IPS-18c (cell line): ENCODE results near the gene AMFR.

Source experiments
- H3K4me3 ChIP-seq: 2 replicates; pipeline ENCODE4 v1.7.0; 2013; ENCODE audit warnings: low read depth, mild to moderate bottlenecking, low read length, moderate library complexity; ENCODE audit not compliant: insufficient read depth
- H3K9me3 ChIP-seq: one replicate; pipeline ENCODE4 v1.6.1; 2013; ENCODE audit warnings: mild to moderate bottlenecking, low read length, moderate library complexity; ENCODE audit not compliant: control insufficient read depth, insufficient read depth

Gene AMFR

DNA sequence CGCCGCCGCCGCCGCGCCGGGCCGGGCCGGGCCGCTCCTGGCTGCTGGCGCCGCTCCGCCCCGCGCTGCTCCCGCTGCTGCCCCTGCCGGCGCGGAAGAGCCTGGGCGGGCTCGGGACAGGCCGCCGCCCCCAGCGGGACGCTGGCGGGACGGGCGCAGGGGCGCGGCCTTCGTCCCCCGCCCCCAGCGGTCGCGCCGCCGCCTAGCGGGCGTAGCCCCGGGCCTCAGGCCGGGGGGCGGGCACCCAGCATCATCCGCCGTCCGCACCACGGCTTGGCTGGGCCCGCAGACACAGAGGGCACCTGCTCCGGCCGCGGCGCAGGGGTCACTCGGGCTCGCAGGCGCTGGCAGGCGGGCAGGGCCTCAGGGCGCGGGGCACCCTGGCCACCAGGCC, at the start of gene AMFR:
TSS of gene AMFR (minus strand) at position 107 of the 394 bp plus-strand sequence. CDS start 218 bp downstream, outside the sequence.
- Histone ChIP-seq H3K9me3 (no peaks in the 10 kb centered on the region), H3K4me3 (peak within 1 kb of the TSS; percentile 74)

DNA sequence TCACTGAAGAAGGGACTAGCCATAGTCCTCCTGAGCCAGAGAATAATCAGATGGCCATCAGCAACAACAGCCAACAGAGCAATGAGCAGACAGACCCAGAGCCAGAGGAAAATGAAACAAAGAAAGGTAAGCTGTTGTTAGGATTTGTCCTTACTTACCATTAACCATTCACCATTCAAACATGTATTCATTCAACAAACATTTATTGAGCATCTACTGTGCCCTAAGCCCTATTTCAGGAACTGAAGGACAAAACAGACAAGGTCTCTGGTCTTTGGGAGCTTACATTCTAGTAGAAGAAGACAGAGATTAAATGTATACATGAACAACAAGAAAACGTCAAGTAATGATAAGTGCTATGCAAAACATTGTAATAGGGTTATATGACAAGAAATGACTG, 45.3 kb upstream of the AMFR start:
- no peak overlapping the region for H3K4me3 ChIP-seq
- no peaks in the 10 kb centered on the region for H3K9me3 ChIP-seq

DNA sequence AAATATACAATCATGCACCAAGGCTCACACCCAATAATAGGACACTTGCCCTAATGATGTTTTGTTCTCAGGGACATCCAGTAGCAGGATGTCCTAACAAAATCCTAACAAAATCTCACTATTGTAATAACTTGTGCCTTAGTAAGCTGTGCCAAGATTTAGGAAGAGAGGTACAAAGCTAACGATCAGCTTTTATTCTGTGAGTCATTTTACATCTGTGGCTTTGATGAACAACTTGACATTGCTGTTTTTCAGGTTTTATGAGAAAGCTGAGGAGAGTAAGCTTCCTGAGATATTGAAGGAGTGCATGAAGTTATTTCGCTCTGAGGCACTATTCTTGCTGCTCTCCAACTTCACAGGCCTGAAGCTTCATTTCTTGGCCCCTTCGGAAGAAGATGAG, 44.9 kb upstream of the AMFR start:
- H3K4me3 ChIP-seq, result no peak overlapping the region
- H3K9me3 ChIP-seq, result no peaks in the 10 kb centered on the region

DNA sequence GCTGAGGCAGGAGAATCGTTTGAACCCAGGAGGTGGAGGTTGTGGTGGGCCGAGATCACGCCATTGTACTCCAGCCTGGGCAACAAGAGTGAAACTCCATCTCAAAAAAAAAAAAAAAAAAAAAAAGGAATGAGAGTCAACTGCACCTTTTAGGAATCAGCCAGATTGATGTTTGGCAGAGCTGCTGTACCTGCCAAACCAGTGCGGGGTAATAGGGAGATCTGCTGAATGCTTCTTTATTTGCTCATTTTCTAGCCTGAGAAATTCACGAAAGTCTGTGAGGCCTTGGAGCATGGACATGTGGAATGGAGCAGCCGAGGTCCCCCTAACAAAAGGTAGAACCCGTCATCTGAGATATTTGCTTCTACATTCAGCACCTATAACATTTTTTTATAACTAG, 44.4 kb upstream of the AMFR start:
- Histone ChIP-seq H3K4me3 (no peak overlapping the region), H3K9me3 (no peaks in the 10 kb centered on the region)

DNA sequence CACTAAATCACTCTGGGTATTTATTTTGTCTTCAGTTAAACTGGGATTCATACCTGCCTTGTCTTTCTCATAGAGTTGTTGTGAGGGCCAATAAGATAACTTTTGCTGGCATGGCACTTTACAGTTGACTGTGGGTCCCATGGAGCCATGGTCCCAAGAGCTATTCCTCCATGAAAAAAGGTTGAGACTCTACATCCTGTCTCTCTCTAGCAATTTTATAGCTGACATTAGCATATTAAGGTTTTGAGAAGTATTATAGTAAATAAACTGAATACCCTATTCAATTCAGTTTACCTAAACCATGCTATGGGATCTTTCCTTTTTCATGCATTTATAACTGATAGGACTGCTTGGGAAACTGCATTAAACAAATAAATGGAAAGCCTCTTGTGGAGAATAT, 43.5 kb upstream of the AMFR start:
- no peaks in the 10 kb centered on the region for H3K9me3 ChIP-seq
- H3K4me3 ChIP-seq, result no peak overlapping the region

DNA sequence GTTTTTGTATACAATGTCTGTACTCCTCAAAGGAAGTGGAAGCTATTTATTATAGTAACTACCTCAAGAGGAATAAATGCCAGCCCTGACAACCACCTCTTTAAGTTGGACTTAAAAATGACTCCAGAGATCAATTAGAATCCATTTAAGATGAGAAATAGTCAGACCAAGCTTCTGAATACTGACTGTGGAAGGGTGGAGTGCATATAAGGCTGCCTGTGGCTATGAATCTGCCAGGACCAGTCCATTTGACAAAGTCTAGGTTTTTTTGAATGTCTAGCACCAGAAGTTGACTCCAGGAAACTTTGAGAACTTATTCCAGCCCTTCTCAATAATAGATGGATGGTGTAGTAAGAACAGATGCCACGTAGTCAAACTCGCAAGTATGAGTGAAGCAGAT, 41.0 kb upstream of the AMFR start:
- H3K9me3 ChIP-seq, result no peaks in the 10 kb centered on the region
- H3K4me3 ChIP-seq, result no peak overlapping the region

DNA sequence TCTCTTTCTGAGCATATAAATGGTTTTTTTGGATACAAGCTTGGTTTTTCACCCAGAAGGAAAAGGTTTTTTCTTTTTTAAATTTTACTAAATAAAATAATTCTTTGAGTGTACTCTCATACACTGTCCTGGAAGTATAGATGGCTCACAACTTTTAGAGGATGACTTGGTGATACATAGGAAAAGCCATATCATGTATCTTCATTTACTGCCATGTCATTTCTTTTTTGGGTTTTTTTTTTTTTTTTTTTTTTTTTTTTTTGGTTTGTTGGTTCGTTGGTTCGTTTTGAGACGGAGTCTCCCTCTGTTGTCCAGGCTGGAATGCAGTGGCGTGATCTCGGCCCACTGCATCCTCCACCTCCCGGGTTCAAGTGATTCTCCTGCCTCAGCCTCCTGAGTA, 37.8 kb upstream of the AMFR start:
- H3K4me3 ChIP-seq, result no peak overlapping the region

DNA sequence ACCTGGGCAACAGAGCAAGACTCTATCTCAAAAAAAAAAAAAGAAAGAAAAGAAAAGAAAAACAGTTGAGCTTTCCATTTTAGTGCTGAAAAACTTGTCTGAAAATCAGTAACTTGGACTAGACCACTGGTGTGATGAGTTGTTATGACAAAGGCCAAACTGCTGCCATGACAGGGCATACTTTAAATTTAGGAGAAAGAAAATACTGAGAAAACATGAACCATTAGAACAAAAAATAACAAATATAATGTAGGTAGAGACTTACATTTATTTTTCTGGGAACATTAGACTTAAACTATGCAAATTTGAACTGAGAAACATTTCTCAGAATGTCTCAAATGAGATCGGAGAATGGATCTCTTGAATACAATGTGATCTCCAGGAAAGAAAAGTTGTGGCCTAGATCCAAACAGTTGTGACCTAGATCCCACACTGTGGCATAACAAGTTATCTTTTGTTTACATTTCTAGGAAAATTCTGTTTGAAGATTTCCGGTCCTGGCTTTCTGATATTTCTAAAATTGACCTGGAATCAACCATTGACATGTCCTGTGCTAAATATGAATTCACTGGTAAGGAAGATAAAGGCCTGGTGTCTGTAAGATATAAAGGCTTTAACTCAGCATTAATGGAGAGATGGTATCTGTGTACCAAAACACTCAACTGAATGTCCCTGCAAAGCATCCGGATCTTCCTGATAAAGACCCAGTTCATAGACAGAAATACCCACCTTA, 36.9 kb upstream of the AMFR start:
- H3K4me3 ChIP-seq, result no peak overlapping the region
- H3K9me3 ChIP-seq, result no peaks in the 10 kb centered on the region

More for the DNA sequence above, 37.8 kb upstream of the AMFR start:
- no peaks in the 10 kb centered on the region for H3K9me3 ChIP-seq

DNA sequence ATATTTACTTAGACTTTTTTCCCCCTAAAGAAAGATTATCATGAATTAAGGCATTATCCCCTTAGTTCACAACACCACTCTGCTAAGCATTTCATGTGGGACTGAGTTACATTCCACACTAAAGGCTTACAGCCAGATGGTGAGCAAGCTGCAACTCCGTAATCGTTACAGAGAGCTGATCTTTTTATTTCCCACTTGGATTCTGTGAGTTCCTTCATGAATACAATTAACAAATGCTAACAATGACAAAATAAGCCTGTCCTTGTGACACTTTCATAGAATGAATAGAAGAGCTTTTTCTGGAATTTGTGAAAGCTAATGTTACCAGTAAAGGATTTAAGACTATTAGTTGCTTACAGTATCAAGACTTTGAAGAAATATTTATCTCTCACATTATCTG, 34.8 kb upstream of the AMFR start:
- no peaks in the 10 kb centered on the region for H3K9me3 ChIP-seq
- no peak overlapping the region for H3K4me3 ChIP-seq

DNA sequence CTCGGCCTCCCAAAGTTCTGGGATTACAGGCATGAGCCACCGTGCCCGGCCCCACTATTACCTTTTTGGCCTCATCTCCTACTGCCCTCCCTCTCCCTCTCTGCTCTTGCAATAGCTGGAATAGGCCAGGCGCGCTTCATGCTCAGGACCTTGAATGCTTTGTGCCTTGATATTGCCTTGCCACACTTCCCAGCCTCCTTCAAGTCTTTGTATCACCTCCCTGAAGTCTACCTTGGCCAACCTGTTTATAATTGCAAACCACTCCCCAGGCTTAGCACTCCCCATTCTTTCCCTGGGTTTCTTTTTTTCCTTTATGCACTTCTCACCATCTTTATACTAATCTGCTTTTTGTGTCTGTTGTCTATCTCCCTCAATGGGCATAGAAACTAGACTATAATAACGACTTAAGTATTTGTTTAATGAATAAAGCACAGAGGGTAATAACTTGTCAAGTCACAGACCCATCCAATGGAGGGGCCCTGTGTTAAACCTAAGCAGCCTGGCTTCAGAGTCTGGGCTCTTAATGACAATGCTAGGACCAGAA, 32.7 kb upstream of the AMFR start:
- no peak overlapping the region for H3K4me3 ChIP-seq
- no peaks in the 10 kb centered on the region for H3K9me3 ChIP-seq

DNA sequence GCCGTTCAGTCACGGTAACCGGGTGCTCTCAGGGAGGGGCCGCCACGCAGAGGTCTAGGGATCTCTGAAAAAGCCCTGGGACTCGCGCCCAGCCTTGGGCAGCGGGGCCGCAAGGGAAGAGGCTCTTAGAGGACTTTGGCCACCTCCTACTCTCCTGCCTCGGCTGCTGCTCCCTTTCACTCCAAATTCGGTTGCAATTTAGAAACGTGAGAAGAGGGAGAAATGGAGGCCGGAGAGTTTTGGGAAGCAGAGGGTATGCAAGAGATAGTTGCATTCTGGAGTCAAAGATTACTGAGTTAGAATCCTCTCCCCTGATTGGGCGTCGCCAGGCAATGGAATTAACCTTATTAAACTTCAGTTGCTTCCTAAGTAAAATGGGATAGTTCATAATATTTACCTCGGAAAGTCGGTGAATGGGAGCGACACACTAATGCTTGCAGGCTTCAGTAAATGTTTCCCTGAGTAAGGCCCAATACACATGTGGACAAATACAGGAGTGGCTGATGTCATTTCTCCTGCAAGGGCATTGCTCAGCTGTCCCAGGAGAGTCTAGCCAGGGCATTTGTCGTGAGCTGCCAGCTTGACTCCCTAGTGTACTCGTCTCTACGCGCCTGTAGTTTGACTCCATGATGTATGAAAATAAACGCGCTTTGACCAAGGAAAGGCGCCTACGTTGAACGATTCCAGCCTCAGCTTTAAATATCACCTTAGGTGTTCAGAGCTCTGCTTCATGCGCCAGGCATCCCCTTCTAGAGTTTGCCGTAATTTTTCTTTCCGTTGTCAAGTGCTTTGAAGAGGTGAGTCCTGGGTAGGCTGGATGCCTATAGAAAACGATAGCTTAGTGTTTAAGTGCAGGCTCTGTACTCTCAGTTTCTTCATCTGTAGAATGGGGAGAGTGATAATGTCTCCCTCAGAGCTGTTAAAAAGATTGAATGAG, 26.7 kb upstream of the AMFR start:
- Histone ChIP-seq H3K4me3 (peak overlapping the region; percentile 96), H3K9me3 (no peaks in the 10 kb centered on the region)

DNA sequence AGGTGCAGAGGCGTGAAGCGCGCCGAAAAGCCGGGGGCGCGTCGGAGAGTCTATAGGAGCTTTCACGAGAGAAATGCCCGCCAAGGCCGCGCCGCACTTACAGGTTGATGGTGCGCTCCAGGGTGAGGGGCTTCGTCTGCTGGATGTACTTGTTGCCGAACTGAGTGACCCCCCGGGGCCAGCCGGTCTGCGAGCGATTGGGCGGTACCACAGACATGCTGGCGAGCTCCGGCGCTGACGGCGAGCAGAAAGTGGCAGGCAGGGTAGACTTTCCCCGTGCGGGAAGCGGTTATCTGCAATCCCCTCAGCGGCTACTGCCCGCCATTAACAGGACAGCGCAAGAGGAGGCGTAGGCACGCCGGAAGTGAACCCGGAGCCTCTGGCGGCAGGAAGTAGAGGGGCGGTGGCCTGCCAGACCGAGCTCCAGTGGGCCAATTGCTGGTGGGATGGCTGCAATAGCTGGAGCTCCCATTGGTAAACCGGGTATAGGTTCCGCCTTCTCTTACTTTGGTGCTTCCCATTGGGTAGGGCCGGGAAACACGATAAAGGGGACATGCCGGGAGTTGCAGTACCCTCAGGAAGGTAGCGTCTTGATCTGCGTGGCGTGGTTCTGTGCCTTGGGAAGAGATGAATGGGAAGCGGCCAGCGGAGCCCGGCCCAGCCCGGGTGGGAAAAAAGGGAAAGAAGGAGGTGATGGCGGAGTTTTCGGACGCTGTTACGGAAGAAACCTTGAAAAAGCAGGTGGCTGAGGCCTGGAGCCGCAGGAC, 25.8 kb upstream of the AMFR start, which contains the start of the genes NUDT21 and OGFOD1:
TSS of gene NUDT21 (minus strand) at position 347 of the 767 bp plus-strand sequence. CDS start at position 217, 130 bp downstream.
TSS of gene OGFOD1 (plus strand) at position 569 of the 767 bp plus-strand sequence. CDS start at position 628, 59 bp downstream.
- Histone ChIP-seq H3K9me3 (no peaks in the 10 kb centered on the region), H3K4me3 (peak within 1 kb of the TSS; percentile 96)

DNA sequence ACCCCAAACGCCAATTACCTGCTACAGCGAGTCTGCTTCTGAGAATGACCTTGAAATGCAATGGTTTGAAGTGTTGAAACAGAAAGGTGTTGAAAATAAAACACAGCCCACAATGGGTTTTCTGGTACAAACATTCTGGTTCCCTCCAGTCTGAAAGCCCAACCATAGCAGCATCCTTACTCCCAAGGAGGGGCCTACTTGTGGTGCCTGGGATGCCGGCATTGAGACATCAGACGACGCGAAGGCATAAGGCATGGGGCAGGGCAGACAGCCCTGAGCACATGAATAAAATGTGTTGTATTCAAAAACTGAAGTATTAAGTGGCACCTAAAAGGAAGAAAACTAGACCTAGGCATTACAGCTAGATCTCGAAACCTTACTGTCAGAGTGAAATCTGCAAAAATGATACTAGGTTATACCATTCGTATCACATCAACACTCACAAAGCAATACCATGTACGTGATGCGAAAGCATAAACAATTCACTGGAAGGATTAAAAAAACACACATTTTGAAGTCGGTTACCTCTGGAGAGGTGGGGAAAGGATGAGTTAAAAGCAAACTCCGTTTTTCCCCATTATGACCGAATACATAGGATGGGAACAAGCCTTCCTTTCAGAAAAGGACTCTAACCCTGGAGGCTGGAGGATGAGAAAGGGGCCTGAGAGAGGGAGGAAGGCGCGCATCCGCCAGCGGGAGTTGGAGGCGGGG, 25.1 kb upstream of the AMFR start:
- no peaks in the 10 kb centered on the region for H3K9me3 ChIP-seq
- peak overlapping the region; percentile 96 for H3K4me3 ChIP-seq

DNA sequence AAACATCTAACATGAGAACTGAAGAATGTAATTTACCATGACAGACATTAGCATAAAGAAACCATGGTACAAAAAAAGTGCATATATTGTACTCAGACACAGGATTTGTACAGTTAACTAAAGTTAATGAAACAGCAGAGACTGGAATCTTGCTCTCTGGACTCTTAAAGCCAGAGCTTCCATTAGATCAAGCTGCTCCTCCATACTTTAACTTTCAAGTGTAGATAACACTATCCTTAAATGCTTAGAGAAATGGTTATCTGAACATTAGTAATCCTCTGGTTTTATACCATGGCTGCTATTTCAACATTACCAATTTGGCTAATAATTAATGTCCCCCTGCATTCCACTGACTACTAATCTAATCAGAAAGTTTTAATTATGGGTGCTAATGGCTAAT, 22.7 kb upstream of the AMFR start:
- H3K9me3 ChIP-seq, result no peaks in the 10 kb centered on the region
- H3K4me3 ChIP-seq, result no peak overlapping the region

DNA sequence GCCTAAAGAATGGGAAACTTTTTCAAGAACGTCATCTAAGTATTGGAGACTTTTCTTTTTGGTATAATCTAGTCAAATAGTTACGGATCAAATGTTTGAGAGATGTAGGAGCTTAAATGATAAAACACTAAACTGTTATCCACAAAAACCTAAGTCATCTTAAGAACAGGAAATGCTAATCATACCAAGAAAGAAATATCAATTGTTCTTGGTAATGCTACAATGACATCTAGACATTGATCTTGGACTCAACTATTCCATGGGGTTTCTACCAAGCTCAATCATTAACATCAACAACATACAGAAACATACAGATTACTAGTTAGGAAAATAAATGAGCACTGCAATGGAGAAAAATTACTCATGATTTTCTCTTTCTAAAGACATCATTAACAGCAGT, 21.9 kb upstream of the AMFR start:
- H3K4me3 ChIP-seq, result no peak overlapping the region
- H3K9me3 ChIP-seq, result no peaks in the 10 kb centered on the region

DNA sequence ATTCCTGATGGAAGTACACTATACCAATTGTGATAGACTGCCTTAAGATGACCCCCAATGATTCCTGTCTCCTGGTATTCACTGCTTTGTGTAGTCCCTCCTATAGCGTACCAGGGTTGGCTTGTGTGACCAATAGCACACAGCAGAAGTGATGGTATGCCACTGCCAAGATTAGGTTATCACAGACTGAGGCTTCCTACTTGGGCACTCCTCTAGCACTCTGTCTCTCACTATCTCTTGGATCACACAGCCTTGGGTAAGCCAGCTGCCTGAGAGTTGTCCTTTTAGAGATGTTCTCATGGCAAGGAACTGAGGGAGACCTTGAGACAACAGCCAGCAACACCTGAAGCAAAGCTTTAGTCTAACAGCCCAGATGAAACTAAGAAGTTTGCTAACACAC, 12.7 kb upstream of the AMFR start:
- Histone ChIP-seq H3K4me3 (no peak overlapping the region), H3K9me3 (no peaks in the 10 kb centered on the region)
